ENCODE results near the gene NTM. TPM values are rescaled to one million over a fixed set of nuclear protein-coding genes. Genes with fewer than 3 reads are reported as not detected.
"Not testable (repeated sequence)": the region's sequence is repeated elsewhere in the genome, so short reads cannot be mapped to it uniquely, and the experiment has no call there.

Gene NTM
- total RNA-seq, 1 experiment from 2014 or later, result not detected

GRCh38 chr11:131342442-131342841 lies 28.0 kb upstream of the NTM start:
- H3K9me3 ChIP-seq (ENCODE audit: control insufficient read depth in 1 of 2, insufficient read depth in 1 of 2, low read depth in 1 of 2, low read length in 2 of 2); H3K27ac ChIP-seq (ENCODE audit: low read depth, low read length); BruUV-seq (replicated peaks); DNase-seq (ENCODE audit: low read depth, low spot score); H3K9me2 ChIP-seq (ENCODE audit: insufficient read depth); H2AFZ ChIP-seq (ENCODE audit: low read depth, low read length, poor library complexity, severe bottlenecking); RAD21 ChIA-PET (ENCODE audit: low non-redundant PET in 1 of 2, low total read pairs in 2 of 2, uncharacterized antibody in 2 of 2, unreplicated experiment in 2 of 2); CTCF ChIA-PET; H3K9ac ChIP-seq (ENCODE audit: low read length); H3K27me3 ChIP-seq (ENCODE audit: insufficient read depth, low read length); H3K4me1 ChIP-seq (ENCODE audit: control insufficient read depth in 1 of 2, insufficient read depth in 2 of 2, low read length in 2 of 2); H3K36me3 ChIP-seq (ENCODE audit: control insufficient read depth in 1 of 2, insufficient read depth in 2 of 2, low read length in 2 of 2); ATAC-seq; H3K4me2 ChIP-seq (ENCODE audit: low read length); H3K79me2 ChIP-seq (ENCODE audit: insufficient read depth, low read length); intact Hi-C loops (cut with micrococcal nuclease); H4K20me1 ChIP-seq (ENCODE audit: insufficient read depth); H3K4me3 ChIP-seq (replicated peaks in 1 of 2; ENCODE audit: low read depth in 1 of 2, low read length in 2 of 2); POLR2A ChIA-PET: not testable (repeated sequence)

- no peak overlapping the region for H3K27ac ChIP-seq (ENCODE audit: low read depth, low read length)
- H3K9ac ChIP-seq (ENCODE audit: low read length), result no peak overlapping the region
- no peak overlapping the region for H3K4me2 ChIP-seq (ENCODE audit: low read length)
- no peaks in the 10 kb centered on the region for H3K9me2 ChIP-seq (ENCODE audit: insufficient read depth)
- no TSS peak for BruUV-seq (replicated peaks)
- H3K9me3 ChIP-seq (ENCODE audit: control insufficient read depth in 1 of 2, insufficient read depth in 1 of 2, low read depth in 1 of 2, low read length in 2 of 2), result peaks cover 0 to 3% of the 10 kb centered on the region in 2 experiments; a peak in 2 of 4 replicates
- CTCF ChIA-PET, result no interaction called here
- ATAC-seq, result no peak
- no peaks in the 10 kb centered on the region for H3K79me2 ChIP-seq (ENCODE audit: insufficient read depth, low read length)
- H2AFZ ChIP-seq (ENCODE audit: low read depth, low read length, poor library complexity, severe bottlenecking), result no peak overlapping the region
- no peak for DNase-seq (ENCODE audit: low read depth, low spot score)
- intact Hi-C loops (cut with micrococcal nuclease), result no loop called here
- H3K36me3 ChIP-seq (ENCODE audit: control insufficient read depth in 1 of 2, insufficient read depth in 2 of 2, low read length in 2 of 2), result no peaks in the 10 kb centered on the region
- no peaks in the 10 kb centered on the region for H4K20me1 ChIP-seq (ENCODE audit: insufficient read depth)
- RAD21 ChIA-PET (ENCODE audit: low non-redundant PET in 1 of 2, low total read pairs in 2 of 2, uncharacterized antibody in 2 of 2, unreplicated experiment in 2 of 2), result no interaction called here
- no peak for TF ChIP-seq YY1 (IDR thresholded peaks at IDR 0.05; ENCODE audit: extremely low read depth, insufficient replicate concordance, low read depth, low read length)
- TF ChIP-seq SP1 (IDR thresholded peaks at IDR 0.05; ENCODE audit: low read depth), result no peak
- TF ChIP-seq MAX (IDR thresholded peaks at IDR 0.05), result no peak
- no peak for TF ChIP-seq CTCF (IDR thresholded peaks at IDR 0.05 in 2 of 3, conservative IDR thresholded peaks at IDR 0.05 in 1 of 3; ENCODE audit: borderline replicate concordance in 1 of 3, insufficient read depth in 1 of 3, low read depth in 2 of 3, low read length in 2 of 3)
- TF ChIP-seq ZNF274 (IDR thresholded peaks at IDR 0.05; ENCODE audit: low read depth, low read length), result no peak
- TF ChIP-seq ZFX (IDR thresholded peaks at IDR 0.05), result no peak
- no peak for TF ChIP-seq CBX3 (IDR thresholded peaks at IDR 0.05; ENCODE audit: low read depth)
- TF ChIP-seq CEBPB (IDR thresholded peaks at IDR 0.05; ENCODE audit: low read depth), result no peak
- no peak for TF ChIP-seq SIN3A (IDR thresholded peaks at IDR 0.05; ENCODE audit: low read depth)
- POLR2A ChIA-PET, result no interaction called here
- no peak overlapping the region for H3K4me3 ChIP-seq (replicated peaks in 1 of 2; ENCODE audit: low read depth in 1 of 2, low read length in 2 of 2)
- H3K4me1 ChIP-seq (ENCODE audit: control insufficient read depth in 1 of 2, insufficient read depth in 2 of 2, low read length in 2 of 2), result no peaks in the 10 kb centered on the region
- no peaks in the 10 kb centered on the region for H3K27me3 ChIP-seq (ENCODE audit: insufficient read depth, low read length)
Measured at GRCh38 chr11:131345406-131345805, 25.0 kb upstream of the NTM start.

All from HCT116 (cell line).